ENCODE measurements around the gene CPNE4. TPM values are rescaled to one million over a fixed set of nuclear protein-coding genes. Genes with fewer than 3 reads are reported as not detected.

CPNE4 gene
- total RNA-seq, 1 experiment from 2014 or later, result 1.9 TPM

GRCh38 chr3:131619821-131620220 lies 415.0 kb downstream of the CPNE4 start:
- H3K4me1 Mint-ChIP-seq, result peaks cover 17 to 20% of the 10 kb centered on the region in 2 experiments

More at GRCh38 chr3:131619821-131620220, 415.0 kb downstream of the CPNE4 start:
- H4K8ac ChIP-seq (replicated peaks; ENCODE audit: insufficient read length, low read depth, low read length), result no peak overlapping the region
- no peak overlapping the region for H2AK5ac ChIP-seq (ENCODE audit: insufficient read length, low read length)
- TF ChIP-seq CTCF (conservative IDR thresholded peaks at IDR 0.05), result no peak
- no peaks in the 10 kb centered on the region for H3K27me3 ChIP-seq (ENCODE audit: insufficient read depth, low read length)
- H3K4me1 ChIP-seq (ENCODE audit: insufficient read depth, low read length), result no peaks in the 10 kb centered on the region
- H3K23me2 ChIP-seq (ENCODE audit: insufficient read length, low read depth, low read length, poor library complexity, severe bottlenecking), result no peaks in the 10 kb centered on the region
- DNase-seq, result no peak
- Mint-ChIP-seq H3K27ac (no peak overlapping the region), H3K27me3 (ENCODE audit: low read depth) (peaks cover 2% of the 10 kb centered on the region; the same call in 1 of the 2 replicates), H3K4me3 (no peak overlapping the region), H3K36me3 (ENCODE audit: insufficient read depth in 1 of 3, low read depth in 3 of 3) (no peaks in the 10 kb centered on the region), H3K9me3 (no peaks in the 10 kb centered on the region; a peak in 1 of 5 replicates)
- H2BK5ac ChIP-seq (ENCODE audit: insufficient read length, low read length), result no peak overlapping the region
- no peak overlapping the region for H3K9ac ChIP-seq (ENCODE audit: extremely low read depth, insufficient read length, low read length)
- H3K79me1 ChIP-seq (ENCODE audit: insufficient read depth, low read depth, low read length, poor library complexity, severe bottlenecking), result no peaks in the 10 kb centered on the region
- no peak overlapping the region for H4K91ac ChIP-seq (ENCODE audit: insufficient read length, low read depth, low read length)
- H2BK15ac ChIP-seq (ENCODE audit: low read depth, low read length), result no peak overlapping the region
- no peak overlapping the region for H3T11ph ChIP-seq (ENCODE audit: low read length)
- H3K79me2 ChIP-seq (ENCODE audit: insufficient read depth, low read length), result no peaks in the 10 kb centered on the region
- H3K4ac ChIP-seq (ENCODE audit: low read depth, low read length), result no peak overlapping the region
- H2AFZ ChIP-seq (ENCODE audit: low read length), result no peak overlapping the region
- no peak overlapping the region for H3K18ac ChIP-seq (ENCODE audit: insufficient read length, low read depth, low read length)
- H4K20me1 ChIP-seq (ENCODE audit: control insufficient read depth, insufficient read depth, insufficient read length), result no peaks in the 10 kb centered on the region
- WGBS (ENCODE audit: extremely low coverage, insufficient read length, low lambda C conversion rate), result no CpG with 5 or more reads among the region's 2 CpGs
- H3K14ac ChIP-seq (ENCODE audit: insufficient read depth, low read length), result no peak overlapping the region
- H2BK12ac ChIP-seq (ENCODE audit: insufficient read length, low read depth, low read length), result no peak overlapping the region
- no peak overlapping the region for H3K23ac ChIP-seq (ENCODE audit: insufficient read length, low read depth, low read length)
- H2BK120ac ChIP-seq (ENCODE audit: low read depth, low read length, poor library complexity, severe bottlenecking), result no peak overlapping the region
- H3K4me2 ChIP-seq (ENCODE audit: insufficient read depth, insufficient read length, low read length), result no peak overlapping the region
- H4K5ac ChIP-seq (ENCODE audit: insufficient read length, low read depth, low read length), result no peak overlapping the region
- H3K56ac ChIP-seq (ENCODE audit: insufficient read length, low read depth, low read length), result no peak overlapping the region
- no peak overlapping the region for H2BK20ac ChIP-seq (ENCODE audit: low read depth, low read length, poor library complexity, severe bottlenecking)
- H3K9me3 ChIP-seq (ENCODE audit: control insufficient read depth, low read depth, low read length), result no peaks in the 10 kb centered on the region
- H3K27ac ChIP-seq (ENCODE audit: insufficient read length, low read depth, low read length), result no peak overlapping the region
